Measurements from ENCODE around the gene EME2.

EME2 gene

DNA sequence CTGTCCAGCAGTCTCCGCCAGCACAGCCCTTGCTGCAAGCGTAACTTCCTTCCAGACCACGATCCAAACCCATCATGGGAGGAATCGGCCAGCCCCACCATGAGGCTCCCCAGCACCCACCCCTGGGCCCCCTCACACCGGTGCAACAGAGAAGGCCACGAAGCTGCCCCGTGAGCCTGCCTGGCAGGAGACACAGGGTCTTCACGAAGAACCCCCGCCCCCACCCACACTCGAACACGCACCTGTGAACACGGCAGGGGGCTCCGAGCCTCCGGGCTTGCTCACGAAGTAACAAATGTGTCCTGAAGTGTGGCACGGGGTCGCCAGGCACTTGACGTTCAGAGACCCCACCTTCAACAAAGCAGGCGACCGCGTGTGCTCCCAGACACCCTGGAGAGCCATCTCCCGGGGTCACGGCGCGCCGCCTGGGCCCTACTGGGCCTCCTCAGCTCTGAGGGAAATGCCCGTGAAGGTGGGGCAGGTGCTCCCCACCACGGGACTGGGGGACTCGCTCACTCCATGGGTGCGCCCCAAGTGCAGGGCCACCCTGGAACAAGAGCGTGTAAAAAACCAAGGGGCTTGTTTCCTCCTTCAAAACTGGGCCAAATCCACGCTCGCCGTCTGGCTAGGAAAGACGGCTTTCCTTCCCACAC lies 46.4 kb downstream of the EME2 start:
- TF ChIP-seq, protein P1, sequence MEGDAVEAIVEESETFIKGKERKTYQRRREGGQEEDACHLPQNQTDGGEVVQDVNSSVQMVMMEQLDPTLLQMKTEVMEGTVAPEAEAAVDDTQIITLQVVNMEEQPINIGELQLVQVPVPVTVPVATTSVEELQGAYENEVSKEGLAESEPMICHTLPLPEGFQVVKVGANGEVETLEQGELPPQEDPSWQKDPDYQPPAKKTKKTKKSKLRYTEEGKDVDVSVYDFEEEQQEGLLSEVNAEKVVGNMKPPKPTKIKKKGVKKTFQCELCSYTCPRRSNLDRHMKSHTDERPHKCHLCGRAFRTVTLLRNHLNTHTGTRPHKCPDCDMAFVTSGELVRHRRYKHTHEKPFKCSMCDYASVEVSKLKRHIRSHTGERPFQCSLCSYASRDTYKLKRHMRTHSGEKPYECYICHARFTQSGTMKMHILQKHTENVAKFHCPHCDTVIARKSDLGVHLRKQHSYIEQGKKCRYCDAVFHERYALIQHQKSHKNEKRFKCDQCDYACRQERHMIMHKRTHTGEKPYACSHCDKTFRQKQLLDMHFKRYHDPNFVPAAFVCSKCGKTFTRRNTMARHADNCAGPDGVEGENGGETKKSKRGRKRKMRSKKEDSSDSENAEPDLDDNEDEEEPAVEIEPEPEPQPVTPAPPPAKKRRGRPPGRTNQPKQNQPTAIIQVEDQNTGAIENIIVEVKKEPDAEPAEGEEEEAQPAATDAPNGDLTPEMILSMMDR (IDR thresholded peaks at IDR 0.05; ENCODE audit: low read depth, low read length), result no peak
- TF ChIP-seq, protein P2, sequence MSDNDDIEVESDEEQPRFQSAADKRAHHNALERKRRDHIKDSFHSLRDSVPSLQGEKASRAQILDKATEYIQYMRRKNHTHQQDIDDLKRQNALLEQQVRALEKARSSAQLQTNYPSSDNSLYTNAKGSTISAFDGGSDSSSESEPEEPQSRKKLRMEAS (IDR thresholded peaks at IDR 0.05; ENCODE audit: low read depth, low read length), result no peak
- TF ChIP-seq MYC (IDR thresholded peaks at IDR 0.05; ENCODE audit: low read depth, low read length) (no peak), POLR2A (IDR thresholded peaks at IDR 0.05; ENCODE audit: extremely low read depth, insufficient read length) (no peak)
- DNase-seq (ENCODE audit: low read depth), result no peak
- H3K4me3 ChIP-seq (ENCODE audit: low read depth, low read length), result no peak overlapping the region

DNA sequence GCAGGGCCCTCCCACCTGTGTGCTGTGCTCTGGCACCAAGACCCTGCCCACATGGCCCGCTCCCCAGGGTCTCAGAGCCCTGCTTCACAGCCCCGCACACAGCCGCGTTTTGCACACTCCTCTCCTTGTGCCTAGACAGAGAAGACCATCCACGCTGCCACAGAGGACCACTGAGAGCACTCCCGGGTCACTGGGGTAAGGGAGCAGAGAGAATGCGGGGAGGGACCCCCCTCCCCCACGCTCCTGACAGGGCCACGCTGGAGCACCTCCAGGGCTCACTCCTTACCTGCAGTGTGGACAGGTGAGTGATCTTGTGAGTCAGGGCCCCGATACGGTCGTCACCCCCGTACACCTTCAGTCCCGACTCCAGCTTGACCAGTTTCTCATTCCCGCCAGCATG lies 47.0 kb downstream of the EME2 start:
- DNase-seq (ENCODE audit: low read depth), result no peak
- no peak for TF ChIP-seq MYC (IDR thresholded peaks at IDR 0.05; ENCODE audit: low read depth, low read length)
- TF ChIP-seq, protein P1 (IDR thresholded peaks at IDR 0.05; ENCODE audit: low read depth, low read length), result no peak
- no peak for TF ChIP-seq POLR2A (IDR thresholded peaks at IDR 0.05; ENCODE audit: extremely low read depth, insufficient read length)
- H3K4me3 ChIP-seq (ENCODE audit: low read depth, low read length), result no peak overlapping the region

DNA sequence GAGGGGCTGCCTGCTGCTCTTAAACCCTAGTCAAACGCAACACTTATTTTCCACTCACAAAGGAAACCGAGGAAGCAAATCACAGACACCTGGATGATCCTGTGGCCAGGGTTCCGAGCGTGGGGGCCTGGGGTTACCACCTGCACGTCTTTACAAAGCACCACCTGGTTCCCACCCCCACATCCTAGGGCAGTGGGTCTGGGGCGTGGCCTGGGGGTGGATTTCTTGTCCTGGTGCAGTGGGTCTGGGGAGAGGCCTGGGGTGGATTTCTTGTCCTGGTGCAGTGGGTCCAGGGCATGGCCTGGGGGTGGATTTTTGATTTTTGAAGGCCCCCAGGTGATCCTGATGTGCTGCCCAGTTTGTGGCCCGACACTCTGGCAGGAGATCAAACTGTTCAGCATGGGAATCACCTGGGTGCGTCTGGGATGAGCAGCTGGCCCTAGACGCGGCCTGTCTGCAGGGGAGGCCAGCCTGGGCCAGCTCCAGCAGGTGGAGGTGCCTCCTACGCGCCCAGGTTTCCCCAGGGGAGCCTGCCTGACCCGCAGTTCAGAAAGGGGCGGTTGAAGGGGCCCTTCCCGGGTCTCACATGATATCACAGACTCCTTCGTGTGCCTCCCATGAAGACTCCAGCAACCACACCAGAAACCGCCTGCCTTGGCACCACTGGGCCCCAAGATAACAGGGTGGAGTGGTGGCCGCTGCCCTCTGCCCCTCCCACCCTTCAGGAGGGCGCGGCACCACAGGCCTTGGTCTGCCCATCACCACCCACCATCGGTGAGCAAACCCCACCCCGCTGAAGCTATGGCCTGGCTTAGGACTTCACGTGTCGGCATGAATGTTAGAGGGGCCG lies 47.7 kb downstream of the EME2 start:
- no peak overlapping the region for H3K4me3 ChIP-seq (ENCODE audit: low read depth, low read length)
- DNase-seq (ENCODE audit: low read depth), result no peak
- no peak for TF ChIP-seq POLR2A (IDR thresholded peaks at IDR 0.05; ENCODE audit: extremely low read depth, insufficient read length)
- TF ChIP-seq, protein P1 (IDR thresholded peaks at IDR 0.05; ENCODE audit: low read depth, low read length), result no peak
- no peak for TF ChIP-seq MYC (IDR thresholded peaks at IDR 0.05; ENCODE audit: low read depth, low read length)

DNA sequence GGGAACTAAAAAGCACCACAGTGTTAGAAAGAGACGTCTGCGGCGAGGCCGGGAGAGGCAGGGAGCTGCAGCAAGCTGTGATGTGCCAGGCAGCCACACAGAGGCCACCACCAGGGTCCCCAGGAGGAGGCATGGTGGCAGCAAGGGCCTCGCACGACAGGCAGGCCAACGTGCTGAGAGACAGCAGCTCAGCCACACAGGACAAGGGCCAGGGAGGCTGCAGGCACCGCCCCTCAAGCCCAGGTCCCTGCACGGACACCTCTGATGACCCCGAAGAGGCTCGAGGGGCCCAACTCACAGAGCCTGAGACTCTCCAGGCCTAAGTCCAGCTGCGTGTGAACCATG lies 48.3 kb downstream of the EME2 start:
- DNase-seq (ENCODE audit: low read depth), result no peak
- no peak for TF ChIP-seq MYC (IDR thresholded peaks at IDR 0.05; ENCODE audit: low read depth, low read length)
- TF ChIP-seq POLR2A (IDR thresholded peaks at IDR 0.05; ENCODE audit: extremely low read depth, insufficient read length), result no peak
- TF ChIP-seq, protein P2 (IDR thresholded peaks at IDR 0.05; ENCODE audit: low read depth, low read length), result no peak
- TF ChIP-seq, protein P1 (IDR thresholded peaks at IDR 0.05; ENCODE audit: low read depth, low read length), result no peak

DNA sequence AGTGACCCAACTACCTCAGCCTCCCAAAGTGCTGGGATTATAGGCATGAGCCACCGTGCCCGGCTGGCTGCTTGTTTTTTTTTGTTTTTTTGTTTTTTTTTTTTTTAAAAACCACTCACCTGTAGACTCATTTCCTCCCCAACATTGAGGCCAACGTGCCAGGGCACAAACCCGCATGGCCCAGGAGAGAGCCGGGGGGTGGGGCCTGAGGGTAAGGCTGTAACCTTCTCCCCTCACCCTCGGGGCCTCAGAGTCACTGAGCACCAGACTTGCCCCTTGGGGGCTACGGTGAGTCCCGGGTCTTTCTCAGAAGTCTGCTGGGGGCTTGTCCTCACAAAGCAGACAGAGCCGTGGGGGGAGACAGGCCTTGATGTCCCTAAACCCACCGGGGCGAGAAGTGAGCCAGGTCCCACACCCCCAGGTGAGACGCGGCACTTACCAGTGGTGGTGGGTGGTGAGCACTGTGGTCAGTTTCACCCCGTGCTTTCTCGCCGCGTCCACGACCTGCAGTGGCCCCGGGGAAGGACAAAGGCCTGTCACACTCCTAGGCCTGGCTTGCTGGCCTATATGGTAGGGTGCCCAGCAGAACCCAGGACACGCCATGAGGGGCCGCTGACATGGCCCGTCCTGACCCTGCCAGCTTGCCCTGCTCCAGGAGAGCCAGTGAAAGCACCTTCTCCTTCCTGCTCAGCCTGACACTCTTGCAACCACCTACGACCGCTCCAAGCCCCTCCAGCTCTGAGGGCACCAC lies 49.4 kb downstream of the EME2 start:
- no peak for DNase-seq (ENCODE audit: low read depth)
- no peak overlapping the region for H3K4me3 ChIP-seq (ENCODE audit: low read depth, low read length)
- TF ChIP-seq, protein P2 (IDR thresholded peaks at IDR 0.05; ENCODE audit: low read depth, low read length), result no peak
- TF ChIP-seq MYC (IDR thresholded peaks at IDR 0.05; ENCODE audit: low read depth, low read length) (no peak), POLR2A (IDR thresholded peaks at IDR 0.05; ENCODE audit: extremely low read depth, insufficient read length) (no peak)
- TF ChIP-seq, protein P1 (IDR thresholded peaks at IDR 0.05; ENCODE audit: low read depth, low read length), result no peak

More for the DNA sequence above, 48.3 kb downstream of the EME2 start:
- no peak overlapping the region for H3K4me3 ChIP-seq (ENCODE audit: low read depth, low read length)

All from NB4 (cell line).